GM19452 (cell line): Measurements from ENCODE around the gene ABHD8.

Experiments
- ATAC-seq: cut with Tn5 transposase; IDR thresholded peaks from one replicate; pipeline ENCODE4 v1.9.1; 2021; ENCODE audit not compliant: unreplicated experiment

Gene ABHD8, protein sequence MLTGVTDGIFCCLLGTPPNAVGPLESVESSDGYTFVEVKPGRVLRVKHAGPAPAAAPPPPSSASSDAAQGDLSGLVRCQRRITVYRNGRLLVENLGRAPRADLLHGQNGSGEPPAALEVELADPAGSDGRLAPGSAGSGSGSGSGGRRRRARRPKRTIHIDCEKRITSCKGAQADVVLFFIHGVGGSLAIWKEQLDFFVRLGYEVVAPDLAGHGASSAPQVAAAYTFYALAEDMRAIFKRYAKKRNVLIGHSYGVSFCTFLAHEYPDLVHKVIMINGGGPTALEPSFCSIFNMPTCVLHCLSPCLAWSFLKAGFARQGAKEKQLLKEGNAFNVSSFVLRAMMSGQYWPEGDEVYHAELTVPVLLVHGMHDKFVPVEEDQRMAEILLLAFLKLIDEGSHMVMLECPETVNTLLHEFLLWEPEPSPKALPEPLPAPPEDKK

DNA sequence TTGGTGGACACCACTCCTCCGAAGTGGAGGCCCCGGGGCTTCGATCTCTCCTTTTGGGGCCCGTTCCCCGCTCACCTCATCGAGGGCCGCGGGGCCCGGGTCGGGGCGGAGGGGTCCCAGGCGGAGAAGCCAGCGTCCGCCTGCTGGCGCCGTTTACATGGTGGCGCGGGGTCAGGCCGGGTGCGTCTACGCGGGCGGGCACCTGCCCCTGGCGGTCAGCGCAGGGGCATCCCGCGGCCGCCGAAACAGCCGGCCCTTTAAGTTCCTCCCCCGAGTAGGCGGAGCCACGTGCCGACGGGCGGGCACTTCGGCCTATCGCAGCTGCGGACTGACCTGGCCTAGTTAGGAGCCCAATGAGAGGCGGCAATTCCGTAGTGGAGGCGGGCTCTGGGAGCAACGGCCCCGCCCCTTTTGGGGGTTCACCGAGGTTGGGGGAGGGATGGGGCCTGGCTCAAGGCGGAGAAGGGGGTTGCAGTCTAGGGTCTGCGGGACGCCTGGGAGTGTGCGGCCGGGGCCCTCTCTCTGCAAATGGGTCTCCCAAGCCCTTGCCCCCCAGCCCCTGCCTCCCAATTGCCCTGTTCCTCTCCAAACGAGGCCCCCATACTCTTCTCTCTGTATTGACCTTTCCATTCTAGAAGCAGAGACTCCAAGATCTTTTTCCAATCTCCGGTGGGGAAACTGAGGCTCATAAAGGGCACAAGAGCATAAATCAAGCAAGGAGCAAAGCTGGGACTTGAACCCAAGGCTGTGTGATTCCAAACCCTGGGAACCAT is at the start of gene ABHD8:
TSS of gene ABHD8 (minus strand) at position 259 of the 773 bp plus-strand sequence. CDS start 1,809 bp downstream, outside the sequence.
- peak; percentile 60 for ATAC-seq

DNA sequence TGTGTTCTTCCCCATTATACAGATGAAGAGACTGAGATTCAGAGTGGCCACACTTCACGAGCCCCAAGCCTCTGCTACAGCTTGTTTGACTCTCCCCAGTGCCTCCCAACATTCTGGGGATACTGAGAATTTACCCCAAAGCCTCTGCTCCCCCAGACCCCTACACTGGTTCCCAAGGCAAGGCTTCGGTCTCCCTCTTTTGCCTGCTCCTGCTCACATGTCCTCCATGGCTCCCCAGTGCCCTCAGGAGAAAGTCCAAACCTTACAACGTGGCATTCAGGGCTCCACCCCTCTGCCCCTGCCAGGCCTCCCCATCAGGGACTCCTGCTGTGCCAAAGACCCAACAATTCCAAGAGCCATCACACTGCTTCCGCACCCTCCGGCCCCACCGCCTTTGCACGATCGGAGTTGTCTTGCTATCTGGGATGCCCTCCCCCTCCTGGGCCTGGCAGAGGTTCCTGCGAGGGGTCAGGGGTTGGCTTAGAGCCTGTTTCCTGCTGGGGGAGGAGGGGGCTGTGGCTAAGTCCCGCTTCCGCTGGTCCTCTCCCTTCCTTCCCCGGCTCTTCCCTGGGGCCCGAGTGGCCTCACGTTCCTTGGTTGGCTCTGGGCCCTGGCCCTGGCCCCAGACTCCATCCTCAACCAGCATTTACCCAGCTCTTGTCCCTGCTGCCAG is 49.5 kb upstream of the ABHD8 start:
- ATAC-seq = no peak

DNA sequence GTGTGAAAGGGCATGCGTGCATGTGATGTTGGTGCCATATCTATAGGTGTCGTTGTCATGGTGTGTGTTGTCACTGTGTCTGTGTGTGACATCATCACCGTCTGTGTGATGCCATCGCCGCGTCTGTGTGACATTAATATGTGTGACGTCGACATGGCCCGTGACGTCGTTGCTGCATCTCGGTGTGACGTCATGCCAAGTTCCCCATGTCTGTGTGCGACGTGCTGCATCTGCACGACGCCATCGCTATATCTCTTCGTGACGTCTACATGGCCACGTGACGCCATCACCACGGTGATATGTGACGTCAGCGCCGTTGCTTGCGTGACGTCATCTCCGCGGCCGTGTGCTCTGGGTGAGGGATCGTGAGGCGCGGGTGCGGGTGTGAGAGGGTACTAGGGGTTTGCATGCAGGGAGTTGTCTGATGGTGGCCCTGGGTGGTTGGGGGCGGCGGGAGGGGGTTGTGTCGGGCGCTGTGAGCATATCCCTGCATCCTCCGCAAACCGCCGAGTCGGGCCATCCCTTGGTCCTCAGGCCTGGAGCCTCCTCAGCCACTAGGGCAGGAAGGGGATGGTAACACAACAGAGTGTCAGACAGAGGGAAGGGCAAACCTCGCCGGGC is 48.7 kb upstream of the ABHD8 start:
- ATAC-seq = no peak

DNA sequence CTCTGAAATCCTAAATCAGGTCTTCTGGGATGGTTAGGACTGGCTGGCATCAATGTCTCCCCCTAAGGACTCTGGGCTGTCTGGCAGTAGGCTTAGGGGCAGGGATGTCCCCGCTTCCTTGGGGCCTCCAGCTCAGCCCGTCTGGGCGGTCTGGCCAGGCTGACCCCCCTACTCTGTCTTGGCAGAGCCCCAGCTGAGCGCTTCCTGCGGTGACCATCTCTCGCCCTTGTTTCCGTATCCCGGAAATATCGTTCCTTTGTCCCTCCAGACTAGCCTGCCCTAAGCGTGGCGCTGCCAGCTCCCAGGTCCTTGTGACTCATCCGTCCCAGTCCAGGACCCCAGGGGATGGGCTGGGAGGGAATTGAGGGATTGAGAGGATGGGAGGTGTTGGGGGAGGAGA is 45.5 kb upstream of the ABHD8 start:
- ATAC-seq = no peak

DNA sequence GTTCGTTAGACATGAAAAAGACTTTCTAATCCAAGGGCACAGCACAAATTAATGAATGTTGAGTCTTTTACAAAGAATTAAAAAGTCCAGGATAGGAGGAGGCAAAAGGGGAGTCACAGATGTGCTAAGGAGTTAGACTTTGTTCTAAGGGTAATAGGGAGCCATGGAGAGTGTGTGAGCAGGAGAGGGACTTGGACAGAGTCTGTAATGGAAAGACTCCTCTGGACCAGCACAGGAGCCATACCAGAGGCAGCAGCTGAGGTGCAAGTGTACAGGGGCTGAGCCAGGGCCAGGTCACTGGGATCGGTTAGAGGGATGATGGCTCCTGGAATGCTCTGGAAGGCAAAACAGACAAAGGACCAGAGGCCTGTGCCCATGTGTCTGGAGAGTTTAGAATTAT is 44.7 kb upstream of the ABHD8 start:
- no peak for ATAC-seq

DNA sequence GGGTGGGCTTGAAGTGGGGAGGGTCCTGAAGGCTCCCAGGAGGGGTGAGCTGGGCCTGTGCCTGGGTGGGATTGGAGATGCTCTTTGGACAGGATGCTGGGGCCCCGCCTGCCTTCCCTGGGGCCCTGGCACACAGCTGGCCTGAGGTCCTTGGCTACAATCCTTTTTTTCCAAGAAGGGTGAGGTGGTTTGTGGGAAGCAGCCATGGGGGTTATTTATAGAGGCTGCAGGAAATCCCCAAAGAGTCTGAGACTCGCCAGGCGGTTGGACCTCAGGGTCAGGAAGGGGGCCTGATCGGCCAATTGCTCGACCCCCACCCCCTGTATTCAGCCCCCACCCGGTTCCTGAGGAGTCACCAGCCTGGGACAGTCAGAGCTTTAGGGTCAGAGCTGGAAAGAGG is 44.1 kb upstream of the ABHD8 start:
- ATAC-seq = no peak

- ATAC-seq = no peak
Observed at GRCh38 chr19:17346109-17346671, 43.0 kb upstream of the ABHD8 start.

DNA sequence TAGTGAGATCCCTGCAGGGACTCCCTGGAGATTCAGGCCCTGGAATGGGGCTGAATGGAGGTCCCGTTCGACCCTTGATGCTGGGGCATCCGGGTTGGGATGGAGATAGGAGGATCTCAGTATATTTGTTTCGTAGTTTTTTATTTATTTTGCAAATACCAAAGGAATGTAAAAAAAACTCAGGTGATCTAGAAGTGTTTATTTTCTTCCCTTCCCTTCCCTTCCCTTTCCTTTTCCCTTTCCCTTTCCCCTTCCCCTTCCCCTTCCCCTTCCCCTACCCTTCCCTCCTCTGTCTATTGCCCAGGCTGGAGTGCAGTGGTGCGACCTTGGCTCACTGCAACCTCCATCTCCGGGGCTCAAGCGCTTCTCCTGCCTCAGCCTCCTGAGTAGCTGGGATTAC is 38.6 kb upstream of the ABHD8 start:
- ATAC-seq = no peak

DNA sequence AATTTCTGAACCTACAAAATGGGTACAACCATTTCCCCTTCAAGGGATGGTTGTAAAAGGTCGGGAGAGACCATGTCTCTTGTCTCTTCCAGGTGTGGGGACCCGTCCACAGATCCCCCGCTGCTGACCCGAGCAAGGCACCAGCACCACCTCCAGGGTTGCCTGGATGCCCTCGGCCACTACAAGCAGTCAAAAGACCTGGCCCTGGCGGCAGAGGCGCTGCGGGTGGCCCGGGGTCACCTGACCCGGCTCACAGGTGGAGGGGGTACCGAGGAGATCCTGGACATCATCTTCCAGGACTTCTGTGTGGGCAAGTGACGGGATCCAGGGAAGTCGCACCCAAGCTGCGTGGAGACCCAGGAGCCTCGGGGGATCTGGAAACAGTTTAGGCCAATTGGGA is 38.2 kb upstream of the ABHD8 start:
- no peak for ATAC-seq

DNA sequence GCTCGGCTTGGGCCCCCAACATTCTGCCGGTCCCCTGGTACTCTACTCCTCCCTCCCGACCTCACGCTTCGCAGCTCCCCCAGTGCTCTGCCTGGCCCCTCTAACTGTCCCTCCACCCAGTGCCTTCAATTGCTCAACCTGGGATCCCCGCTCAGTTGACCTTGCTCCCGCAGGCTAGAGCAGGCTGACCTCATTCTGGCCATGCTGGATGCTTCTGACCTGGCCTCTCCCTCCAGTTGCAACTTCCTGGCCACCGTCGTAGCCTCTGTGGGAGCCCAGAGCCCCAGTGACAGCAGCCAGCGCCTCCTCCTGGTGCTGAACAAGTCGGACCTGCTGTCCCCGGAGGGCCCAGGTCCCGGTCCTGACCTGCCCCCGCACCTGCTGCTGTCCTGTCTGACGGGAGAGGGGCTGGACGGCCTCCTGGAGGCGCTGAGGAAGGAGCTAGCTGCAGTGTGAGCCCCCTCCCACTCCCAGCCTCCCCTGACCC is 37.7 kb upstream of the ABHD8 start:
- no peak for ATAC-seq

DNA sequence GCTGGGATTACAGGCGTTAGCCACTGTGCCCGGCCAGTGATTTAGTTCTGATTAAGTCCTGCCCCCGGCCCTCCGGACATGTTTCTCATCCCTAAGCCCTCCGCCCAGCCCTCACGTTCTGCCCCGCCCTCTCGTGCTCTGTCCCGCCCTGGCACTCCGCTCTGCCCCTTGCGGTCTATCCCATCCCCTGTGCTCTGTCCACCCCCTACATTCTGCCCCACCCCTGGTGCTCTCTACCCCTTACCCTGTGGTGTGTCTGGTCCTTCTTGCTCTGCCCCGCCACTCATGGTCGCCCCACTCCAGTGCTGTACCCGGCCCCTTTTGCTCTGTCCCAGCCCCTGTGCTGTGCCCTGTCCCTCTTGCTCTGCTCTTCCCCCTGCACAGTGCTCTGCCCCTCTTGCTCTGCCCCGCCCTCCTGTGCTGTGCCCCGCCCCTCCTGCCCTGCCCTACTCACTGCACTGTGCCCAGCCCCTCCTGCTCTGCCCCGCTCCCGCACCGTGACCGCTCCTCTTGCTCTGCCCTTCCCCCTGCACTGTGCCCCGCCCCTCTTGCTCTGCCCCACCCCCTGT is 37.2 kb upstream of the ABHD8 start:
- no peak for ATAC-seq

DNA sequence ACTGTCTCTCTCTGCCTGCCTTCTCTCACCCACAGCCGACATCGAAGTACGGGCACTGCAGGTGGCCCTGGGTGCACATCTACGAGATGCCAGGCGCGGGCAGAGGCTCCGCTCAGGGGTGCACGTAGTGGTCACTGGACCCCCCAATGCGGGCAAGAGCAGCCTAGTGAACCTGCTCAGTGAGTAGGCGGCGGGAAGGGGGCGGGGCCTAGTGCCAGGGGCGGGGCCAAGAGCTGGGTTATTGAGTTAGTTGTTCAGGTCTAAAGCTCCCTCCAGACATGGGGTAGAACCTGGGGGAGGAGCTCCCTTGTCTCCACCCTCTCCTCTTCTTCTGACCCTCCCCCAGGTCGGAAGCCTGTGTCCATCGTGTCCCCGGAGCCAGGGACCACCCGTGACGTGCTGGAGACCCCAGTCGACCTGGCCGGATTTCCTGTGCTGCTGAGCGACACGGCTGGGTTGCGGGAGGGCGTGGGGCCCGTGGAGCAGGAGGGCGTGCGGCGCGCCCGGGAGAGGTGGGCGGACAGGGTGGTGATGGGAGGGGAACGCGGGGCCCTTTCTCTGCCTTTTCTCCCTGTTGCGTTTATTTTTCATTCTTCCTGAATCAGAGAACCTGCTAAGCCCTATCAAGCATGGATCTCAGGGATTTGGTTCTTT is 36.0 kb upstream of the ABHD8 start:
- ATAC-seq = no peak

DNA sequence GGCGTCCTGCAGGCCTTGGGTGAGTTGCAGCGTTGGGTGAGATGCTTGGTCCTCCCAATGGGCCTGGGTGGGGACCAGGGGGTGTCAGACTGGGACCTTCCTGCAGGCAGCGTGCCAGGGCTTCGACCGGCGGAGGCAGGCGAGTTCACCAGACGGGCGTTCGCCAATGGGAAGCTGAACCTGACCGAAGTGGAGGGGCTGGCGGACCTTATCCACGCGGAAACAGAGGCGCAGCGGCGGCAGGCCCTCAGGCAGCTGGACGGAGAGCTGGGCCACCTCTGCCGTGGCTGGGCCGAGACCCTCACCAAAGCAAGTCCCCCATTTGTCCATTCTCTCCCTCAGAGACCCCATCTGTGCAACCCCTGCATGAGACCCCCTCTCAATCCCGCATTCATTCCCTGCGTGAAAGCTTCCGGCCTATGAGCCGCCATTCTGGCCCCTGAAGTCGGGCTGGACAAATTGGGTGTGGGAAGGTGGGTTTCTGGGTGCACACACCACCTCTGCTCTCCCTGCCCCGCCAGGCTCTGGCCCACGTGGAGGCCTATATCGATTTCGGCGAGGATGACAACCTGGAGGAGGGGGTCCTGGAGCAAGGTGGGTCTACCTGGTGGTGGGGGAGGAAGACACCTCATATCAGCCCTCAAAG is 35.3 kb upstream of the ABHD8 start:
- ATAC-seq = no peak

DNA sequence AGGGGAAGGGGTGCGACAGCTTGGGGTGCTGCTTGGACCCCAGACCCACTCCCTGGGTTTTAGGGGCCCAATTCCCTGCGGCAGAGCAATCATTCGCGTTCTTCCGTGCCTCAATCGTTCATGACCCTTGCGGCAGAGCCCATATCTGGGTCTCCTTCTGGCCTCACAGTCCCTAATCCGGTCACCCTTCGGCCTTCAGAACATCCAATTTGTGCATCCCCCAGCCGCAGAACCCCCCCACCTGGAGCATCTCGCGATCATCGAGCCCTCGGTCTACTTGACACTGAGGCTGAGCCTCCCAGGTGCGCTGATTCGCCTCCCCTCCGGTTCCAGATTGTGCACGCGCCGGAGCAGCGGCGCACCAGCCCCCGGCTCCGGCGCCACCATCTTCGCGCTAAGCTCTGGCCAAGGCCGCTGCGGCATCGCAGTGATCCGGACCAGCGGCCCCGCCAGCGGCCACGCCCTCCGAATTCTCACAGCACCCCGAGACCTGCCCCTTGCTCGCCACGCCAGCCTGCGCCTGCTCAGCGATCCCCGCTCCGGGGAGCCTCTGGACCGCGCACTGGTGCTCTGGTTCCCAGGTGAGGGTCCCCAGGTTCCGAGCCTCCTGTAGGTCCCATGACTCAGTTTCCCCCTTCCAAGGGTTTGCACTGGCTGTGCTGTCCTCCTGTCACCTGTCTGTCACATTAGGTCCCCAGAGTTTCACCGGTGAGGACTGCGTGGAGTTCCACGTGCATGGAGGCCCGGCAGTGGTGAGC is 34.6 kb upstream of the ABHD8 start:
- ATAC-seq = no peak

- ATAC-seq = peak; percentile 72
Observed at GRCh38 chr19:17336872-17337674, 33.8 kb upstream of the ABHD8 start, which contains the start of gene GTPBP3. Gene GTPBP3 (plus strand): TSS chr19:17337553. CDS start chr19:17337612, 59 bp downstream.

- no peak for ATAC-seq
Observed at GRCh38 chr19:17335575-17335974, 32.4 kb upstream of the ABHD8 start.
